Breast epithelium (tissue), 4 donors: Measurements from ENCODE around the gene KCNJ6. TPM values are rescaled to one million over a fixed set of nuclear protein-coding genes. Genes with fewer than 3 reads are reported as not detected.

Source experiments
- DNase-seq, 2 donors: peaks; one replicate each; pipeline ENCODE4 v3.0.0-alpha.2; 2019; ENCODE audit warnings: low spot score in 2 of 2
- H3K27ac ChIP-seq, 2 donors: fragments of 200-600 bp; sonication (generic) in 1 of 2; one replicate each; pipeline ENCODE4 v1.5.1; 2016 to 2019; ENCODE audit warnings: mild to moderate bottlenecking in 1 of 2
- H3K27me3 ChIP-seq, 2 donors: fragments of 200-600 bp; sonication (generic) in 1 of 2; one replicate each; pipeline versions ENCODE4 v1.5.1 to v1.6.0; 2017 to 2019; ENCODE audit warnings: control low read depth in 1 of 2, mild to moderate bottlenecking in 1 of 2
- H3K36me3 ChIP-seq: fragments of 200-600 bp; one replicate; pipeline ENCODE4 v1.5.1; 2019
- H3K4me1 ChIP-seq, 2 donors: fragments of 200-600 bp; sonication (generic); one replicate each; pipeline ENCODE4 v1.5.1; 2016 to 2019; ENCODE audit warnings: control low read depth in 1 of 2
- H3K4me3 ChIP-seq, 3 donors: fragments of 200-600 bp; sonication (generic); 1 replicate in 2 of 3; 2 replicates in 1 of 3; pipeline ENCODE4 v1.5.1; 2016 to 2019; ENCODE audit warnings: mild to moderate bottlenecking in 3 of 3, moderate library complexity in 2 of 3
- H3K9me3 ChIP-seq, 2 donors: fragments of 200-600 bp; sonication (generic) in 1 of 2; one replicate each; pipeline ENCODE4 v1.5.1; 2016 to 2019; ENCODE audit warnings: control low read depth in 1 of 2
- CTCF ChIP-seq, 3 donors: fragments of 450-650 bp; IDR thresholded peaks; one replicate each; pipeline ENCODE4 v1.5.1; 2016 to 2017; ENCODE audit warnings: antibody characterized with exemption in 3 of 3, mild to moderate bottlenecking in 3 of 3, moderate library complexity in 3 of 3
- POLR2A ChIP-seq: fragments of 450-650 bp; IDR thresholded peaks from one replicate; pipeline ENCODE4 v1.6.1; 2016; ENCODE audit warnings: antibody characterized with exemption, mild to moderate bottlenecking, moderate library complexity
- POLR2AphosphoS5 ChIP-seq, 3 donors: sonication (generic); formaldehyde crosslinking; IDR thresholded peaks; one replicate each; pipeline ENCODE4 v1.6.1; 2017; ENCODE audit warnings: antibody characterized with exemption in 3 of 3
- intact Hi-C: fragments of 100-400 bp; cut with DNase I; formaldehyde crosslinking; loops from one replicate; pipeline ENCODE4 v1.15.1; 2023; ENCODE audit warnings: low total_unique reads
- total RNA-seq, 3 donors: library from RNA; depleted of rRNA; stranded (reverse); fragments of >200 nt; gene quantifications; one replicate each; pipeline ENCODE4 v1.1.0, GENCODE V29; 2016

The KCNJ6 gene
- total RNA-seq, 3 donors from 2014 or later, result not detected

- no peak overlapping the region for H3K4me3 ChIP-seq
- DNase-seq, result no peak
- intact Hi-C loops, result loop anchor here (5.0 kb wide), 1 partner anchor 533 kb away; no protein-coding TSS in a partner anchor
Measured at GRCh38 chr21:37874481-37874880, 41.8 kb downstream of the KCNJ6 start.

GRCh38 chr21:37873655-37874054 is 42.6 kb downstream of the KCNJ6 start:
- TF ChIP-seq CTCF (IDR thresholded peaks at IDR 0.05), result no peak
- no peak for TF ChIP-seq POLR2AphosphoS5 (IDR thresholded peaks at IDR 0.05)
- TF ChIP-seq POLR2A, result no peak

More at GRCh38 chr21:37874481-37874880, 41.8 kb downstream of the KCNJ6 start:
- no peaks in the 10 kb centered on the region for H3K4me1 ChIP-seq
- H3K36me3 ChIP-seq, result no peaks in the 10 kb centered on the region
- no peaks in the 10 kb centered on the region for H3K9me3 ChIP-seq
- peaks cover 0 to 30% of the 10 kb centered on the region in 2 donors for H3K27me3 ChIP-seq
- TF ChIP-seq POLR2AphosphoS5 (IDR thresholded peaks at IDR 0.05) (no peak), POLR2A (no peak), CTCF (IDR thresholded peaks at IDR 0.05) (no peak)
- no peak overlapping the region for H3K27ac ChIP-seq

GRCh38 chr21:37871121-37871862 is 45.0 kb downstream of the KCNJ6 start:
- Histone ChIP-seq H3K27me3 (peaks cover 0 to 28% of the 10 kb centered on the region in 2 donors), H3K9me3 (no peaks in the 10 kb centered on the region), H3K4me1 (no peaks in the 10 kb centered on the region), H3K36me3 (no peaks in the 10 kb centered on the region), H3K27ac (no peak overlapping the region), H3K4me3 (no peak overlapping the region)
- TF ChIP-seq POLR2AphosphoS5 (IDR thresholded peaks at IDR 0.05) (no peak), POLR2A (no peak), CTCF (IDR thresholded peaks at IDR 0.05) (no peak)
- intact Hi-C loops, result loop anchor here (5.0 kb wide), 1 partner anchor 536 kb away; no protein-coding TSS in a partner anchor
- DNase-seq, result no peak

More at GRCh38 chr21:37873655-37874054, 42.6 kb downstream of the KCNJ6 start:
- Histone ChIP-seq H3K9me3 (no peaks in the 10 kb centered on the region), H3K36me3 (no peaks in the 10 kb centered on the region), H3K4me3 (no peak overlapping the region), H3K27ac (no peak overlapping the region), H3K27me3 (peaks cover 0 to 23% of the 10 kb centered on the region in 2 donors), H3K4me1 (no peaks in the 10 kb centered on the region)
- intact Hi-C loops, result loop anchor here (5.0 kb wide), 1 partner anchor 534 kb away; no protein-coding TSS in a partner anchor
- DNase-seq, result no peak

GRCh38 chr21:37870221-37870620 is 46.0 kb downstream of the KCNJ6 start:
- intact Hi-C loops, result loop anchor here (5.0 kb wide), 1 partner anchor 537 kb away; no protein-coding TSS in a partner anchor
- Histone ChIP-seq H3K4me3 (no peak overlapping the region), H3K27ac (no peak overlapping the region), H3K4me1 (no peaks in the 10 kb centered on the region), H3K27me3 (peaks cover 0 to 28% of the 10 kb centered on the region in 2 donors), H3K36me3 (no peaks in the 10 kb centered on the region), H3K9me3 (no peaks in the 10 kb centered on the region)
- no peak for DNase-seq
- TF ChIP-seq POLR2A, result no peak
- no peak for TF ChIP-seq CTCF (IDR thresholded peaks at IDR 0.05)
- no peak for TF ChIP-seq POLR2AphosphoS5 (IDR thresholded peaks at IDR 0.05)

- Histone ChIP-seq H3K36me3 (no peaks in the 10 kb centered on the region), H3K4me3 (no peak overlapping the region), H3K27me3 (peaks cover 0 to 25% of the 10 kb centered on the region in 2 donors), H3K27ac (no peak overlapping the region), H3K9me3 (no peaks in the 10 kb centered on the region), H3K4me1 (no peaks in the 10 kb centered on the region)
- TF ChIP-seq CTCF (IDR thresholded peaks at IDR 0.05) (no peak), POLR2AphosphoS5 (IDR thresholded peaks at IDR 0.05) (no peak), POLR2A (no peak)
- intact Hi-C loops, result loop anchor here (5.0 kb wide), 1 partner anchor 538 kb away; no protein-coding TSS in a partner anchor
- no peak for DNase-seq
Measured at GRCh38 chr21:37869661-37870060, 46.6 kb downstream of the KCNJ6 start.
